Measurements from ENCODE around the gene FMN2.

The FMN2 gene

GRCh38 chr1:240462277-240462676 lies 370.6 kb downstream of the FMN2 start:
- no peak overlapping the region for H3K27ac ChIP-seq
- no peak for TF ChIP-seq ZFX (IDR thresholded peaks at IDR 0.05; ENCODE audit: borderline replicate concordance)

- TF ChIP-seq ZFX (IDR thresholded peaks at IDR 0.05; ENCODE audit: borderline replicate concordance) (no peak), CTCF (IDR thresholded peaks at IDR 0.05) (no peak)
- H3K27ac ChIP-seq, result no peak overlapping the region
Observed at GRCh38 chr1:240462766-240463395, 371.2 kb downstream of the FMN2 start.

- TF ChIP-seq ZFX (IDR thresholded peaks at IDR 0.05; ENCODE audit: borderline replicate concordance) (no peak), CTCF (IDR thresholded peaks at IDR 0.05) (no peak)
- H3K27ac ChIP-seq, result no peak overlapping the region
Observed at GRCh38 chr1:240464099-240464498, 372.4 kb downstream of the FMN2 start.

- H3K27ac ChIP-seq, result no peak overlapping the region
- TF ChIP-seq ZFX (IDR thresholded peaks at IDR 0.05; ENCODE audit: borderline replicate concordance) (no peak), CTCF (IDR thresholded peaks at IDR 0.05) (no peak)
Observed at GRCh38 chr1:240465531-240465940, 373.9 kb downstream of the FMN2 start.

- no peak for TF ChIP-seq CTCF (IDR thresholded peaks at IDR 0.05)
- no peak for TF ChIP-seq ZFX (IDR thresholded peaks at IDR 0.05; ENCODE audit: borderline replicate concordance)
- no peak overlapping the region for H3K27ac ChIP-seq
Observed at GRCh38 chr1:240466509-240466908, 374.8 kb downstream of the FMN2 start.

GRCh38 chr1:240467895-240468294 lies 376.2 kb downstream of the FMN2 start:
- H3K27ac ChIP-seq, result no peak overlapping the region
- TF ChIP-seq ZFX (IDR thresholded peaks at IDR 0.05; ENCODE audit: borderline replicate concordance) (no peak), CTCF (IDR thresholded peaks at IDR 0.05) (no peak)

DNA sequence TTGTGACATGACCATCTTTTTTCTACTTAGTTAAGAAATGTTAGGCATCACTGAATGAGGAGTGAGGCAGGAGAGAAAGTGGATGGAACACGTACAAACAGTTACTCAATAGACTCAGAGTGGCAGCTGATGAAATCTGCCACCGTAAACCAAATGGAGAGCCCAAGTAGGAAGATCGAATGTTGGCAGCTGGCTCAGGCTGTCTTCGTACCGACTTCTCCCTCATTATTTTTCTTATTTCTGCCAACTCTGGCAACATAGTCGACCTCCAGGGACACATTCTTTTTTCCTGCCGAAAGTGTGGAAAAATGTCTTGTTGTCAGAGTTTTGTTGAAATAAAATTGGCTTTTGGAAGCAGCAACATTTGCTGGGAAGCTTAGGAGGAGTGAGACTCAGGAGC lies 377.0 kb downstream of the FMN2 start:
- no peak overlapping the region for H3K27ac ChIP-seq
- no peak for TF ChIP-seq CTCF (IDR thresholded peaks at IDR 0.05)

DNA sequence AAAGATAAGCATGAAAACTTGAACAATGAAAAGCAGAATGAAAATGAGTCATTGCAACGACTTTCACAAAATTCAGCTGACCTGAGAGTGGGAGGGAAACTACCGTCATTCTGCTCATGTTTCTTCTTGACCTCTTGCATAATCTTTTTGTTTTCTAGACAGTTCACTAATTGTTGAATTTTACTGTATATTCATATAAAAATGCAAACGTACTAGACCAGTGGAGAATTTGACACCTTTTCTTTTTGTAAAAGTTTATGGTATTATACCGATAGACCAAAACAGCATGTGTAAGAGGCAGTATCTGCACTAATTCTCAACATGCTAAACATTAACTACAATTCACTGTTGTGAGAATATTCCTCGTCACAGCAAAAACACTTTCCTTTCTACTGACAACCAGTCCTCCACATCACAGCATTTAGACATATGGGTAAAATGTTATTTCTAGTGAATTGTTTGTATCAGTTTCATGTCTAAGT lies 382.5 kb downstream of the FMN2 start:
- no peak overlapping the region for H3K27ac ChIP-seq
- no peak for TF ChIP-seq CTCF (IDR thresholded peaks at IDR 0.05)
- no peak for TF ChIP-seq ZFX (IDR thresholded peaks at IDR 0.05; ENCODE audit: borderline replicate concordance)
